Epithelial cell of proximal tubule (primary cell): ENCODE results near the gene VEGFC. TPM values are rescaled to one million over a fixed set of nuclear protein-coding genes. Genes with fewer than 3 reads are reported as not detected.

Experiments
- DNase-seq: peaks from one replicate; pipeline ENCODE4 v3.0.0-alpha.2; 2011; ENCODE audit warnings: low read depth
- H3K4me3 ChIP-seq: 2 replicates; pipeline ENCODE4 v1.5.1; 2011; ENCODE audit warnings: low read depth, mild to moderate bottlenecking, low read length
- CTCF ChIP-seq: conservative IDR thresholded peaks from 2 replicates; pipeline ENCODE4 v1.5.1; 2012; ENCODE audit warnings: low read depth, mild to moderate bottlenecking, low read length
- total RNA-seq: library from RNA; depleted of rRNA; stranded (reverse); fragments of >200 nt; gene quantifications from 2 replicates; pipeline ENCODE4 v1.2.3, GENCODE V29; 2015

Gene VEGFC
- total RNA-seq, 1 donor from 2014 or later = 11.0 TPM

DNA sequence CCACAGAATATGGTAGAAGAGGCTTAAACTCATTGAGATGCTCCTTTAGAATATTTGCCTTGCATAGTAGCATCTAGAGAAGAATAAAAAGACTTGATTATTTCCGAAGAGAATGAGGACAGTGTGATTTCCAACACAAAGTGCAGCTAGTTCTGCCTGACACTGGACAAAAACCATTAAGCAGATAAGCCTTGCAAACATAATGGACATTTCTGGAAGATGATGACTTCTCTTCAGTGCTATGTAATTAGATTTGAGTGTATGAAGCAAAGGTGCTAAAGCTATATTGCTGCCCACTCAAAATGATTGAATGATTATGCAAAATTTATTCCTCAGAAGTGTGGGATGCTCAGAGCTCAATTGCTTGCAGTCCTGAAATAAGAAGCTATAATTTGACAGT is 156.4 kb downstream of the VEGFC start:
- no peak overlapping the region for H3K4me3 ChIP-seq
- no peak for DNase-seq
- TF ChIP-seq CTCF = no peak

- no peak for DNase-seq
- TF ChIP-seq CTCF = no peak
- no peak overlapping the region for H3K4me3 ChIP-seq
Measured at GRCh38 chr4:176635372-176636261, 157.1 kb downstream of the VEGFC start.
